Skeletal muscle cell (primary cell): ENCODE results near the gene RBM42.
"Not testable (repeated sequence)": the region's sequence is repeated elsewhere in the genome, so short reads cannot be mapped to it uniquely, and the experiment has no call there.

Experiments
- DNase-seq: peaks from one replicate; pipeline ENCODE4 v3.0.0-alpha.2; 2010; ENCODE audit warnings: low read depth
- H3K4me3 ChIP-seq: 2 replicates; pipeline ENCODE4 v1.5.1; 2011; ENCODE audit warnings: low read depth, mild to moderate bottlenecking, control low read depth, low read length, moderate library complexity

Gene RBM42

GRCh38 chr19:35645680-35646511 is 17.1 kb downstream of the RBM42 start:
- H3K4me3 ChIP-seq, result no peak overlapping the region
- DNase-seq, result no peak

GRCh38 chr19:35648017-35648961 is 19.5 kb downstream of the RBM42 start, which contains the start of gene COX6B1:
TSS of gene COX6B1 (plus strand) at chr19:35648323. CDS start at chr19:35651244, 2,921 bp downstream.
- H3K4me3 ChIP-seq, result peak within 1 kb of the TSS; percentile 91
- peak; percentile 88 for DNase-seq

GRCh38 chr19:35650581-35650980 is 21.7 kb downstream of the RBM42 start:
- DNase-seq, result no peak
- no peak overlapping the region for H3K4me3 ChIP-seq

- not testable (repeated sequence) for DNase-seq, H3K4me3 ChIP-seq
Measured at GRCh38 chr19:35654828-35655227, 26.0 kb downstream of the RBM42 start.

GRCh38 chr19:35655600-35655999 is 26.8 kb downstream of the RBM42 start:
- no peak overlapping the region for H3K4me3 ChIP-seq
- no peak for DNase-seq

GRCh38 chr19:35656700-35657099 is 27.9 kb downstream of the RBM42 start:
- H3K4me3 ChIP-seq, result no peak overlapping the region
- DNase-seq, result no peak

- DNase-seq, result no peak
Measured at GRCh38 chr19:35657904-35658700, 29.3 kb downstream of the RBM42 start.

GRCh38 chr19:35661995-35662340 is 33.1 kb downstream of the RBM42 start:
- DNase-seq, result no peak
- H3K4me3 ChIP-seq, result no peak overlapping the region

More at GRCh38 chr19:35657904-35658700, 29.3 kb downstream of the RBM42 start:
- H3K4me3 ChIP-seq, result no peak overlapping the region

GRCh38 chr19:35663981-35664380 is 35.1 kb downstream of the RBM42 start:
- no peak for DNase-seq
- H3K4me3 ChIP-seq, result no peak overlapping the region

- H3K4me3 ChIP-seq, result no peak overlapping the region
- no peak for DNase-seq
Measured at GRCh38 chr19:35665157-35665556, 36.3 kb downstream of the RBM42 start.

GRCh38 chr19:35665604-35666003 is 36.8 kb downstream of the RBM42 start:
- no peak for DNase-seq
- H3K4me3 ChIP-seq, result no peak overlapping the region

GRCh38 chr19:35666251-35666913 is 37.5 kb downstream of the RBM42 start, which contains the start of gene UPK1A:
TSS of gene UPK1A (plus strand) at chr19:35666517. CDS start at chr19:35666813, 296 bp downstream.
- H3K4me3 ChIP-seq, result no peak within 1 kb of the TSS

GRCh38 chr19:35669566-35669965 is 40.7 kb downstream of the RBM42 start:
- no peak overlapping the region for H3K4me3 ChIP-seq
- no peak for DNase-seq

More at GRCh38 chr19:35666251-35666913, 37.5 kb downstream of the RBM42 start, which contains the start of gene UPK1A:
- DNase-seq, result no peak

- DNase-seq, result no peak
- H3K4me3 ChIP-seq, result no peak overlapping the region
Measured at GRCh38 chr19:35669974-35670373, 41.1 kb downstream of the RBM42 start.

- no peak overlapping the region for H3K4me3 ChIP-seq
- no peak for DNase-seq
Measured at GRCh38 chr19:35670686-35671085, 41.9 kb downstream of the RBM42 start.

- no peak overlapping the region for H3K4me3 ChIP-seq
- DNase-seq, result no peak
Measured at GRCh38 chr19:35671818-35672217, 43.0 kb downstream of the RBM42 start.

GRCh38 chr19:35673121-35673804 is 44.4 kb downstream of the RBM42 start:
- H3K4me3 ChIP-seq, result peak overlapping the region; percentile 45
- DNase-seq, result no peak

- no peak for DNase-seq
Measured at GRCh38 chr19:35675589-35676140, 46.8 kb downstream of the RBM42 start.

More at GRCh38 chr19:35675589-35676140, 46.8 kb downstream of the RBM42 start:
- H3K4me3 ChIP-seq, result no peak overlapping the region
